NCI-H1417 treated with DMSO at 0.1 percent for 48 hours (cell line): ENCODE results near the gene SERPINE1.
"Not testable (repeated sequence)": the region's sequence is repeated elsewhere in the genome, so short reads cannot be mapped to it uniquely, and the experiment has no call there.

Experiments used
- DNase-seq: peaks from one replicate; lab custom pipeline; 2025; lab: John Stamatoyannopoulos, UW

SERPINE1 gene

GRCh38 chr7:101126651-101127459, at the start of gene SERPINE1:
Gene SERPINE1, plus strand, starts transcription at chr7:101127104. Its CDS starts 1,290 bp downstream, at chr7:101128394.
- no peak for DNase-seq

DNA sequence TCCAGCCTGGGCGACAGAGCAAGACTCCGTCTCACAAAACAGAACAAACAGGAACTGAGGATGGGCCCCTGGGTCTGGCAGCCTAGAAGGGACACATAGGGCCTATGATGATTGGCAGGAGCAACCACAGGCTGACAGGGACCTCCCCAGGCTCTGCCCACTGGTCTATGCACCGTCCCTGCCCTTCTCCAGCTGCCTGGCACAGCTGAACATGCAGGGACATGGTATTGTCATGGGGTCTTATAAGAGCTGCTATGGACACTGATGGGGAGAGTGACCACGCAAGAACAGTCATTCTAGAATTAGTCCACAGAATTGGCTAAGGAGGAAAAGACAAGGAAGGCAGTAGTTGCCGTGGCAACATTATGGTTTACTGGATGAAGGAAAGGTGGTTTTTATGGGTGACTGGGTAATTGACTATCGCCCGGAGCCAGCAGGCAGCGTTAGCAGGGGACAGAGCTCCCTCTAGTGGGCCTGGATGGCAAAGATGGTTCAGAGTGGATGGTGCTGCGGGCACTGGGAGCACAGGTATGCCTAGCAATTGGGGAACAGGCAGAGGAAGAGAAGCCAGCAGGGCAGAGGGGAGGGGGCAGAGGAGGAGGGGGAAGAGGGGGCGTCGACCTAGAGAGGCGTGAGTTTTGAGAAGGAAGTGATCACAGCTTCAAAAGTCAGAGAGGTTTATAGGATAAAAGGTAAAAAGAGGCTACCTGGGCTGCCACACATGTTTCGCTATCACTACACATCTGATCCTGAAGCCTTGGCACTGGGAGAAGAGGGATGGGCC, 49.4 kb upstream of the SERPINE1 start:
- peak; percentile 52 for DNase-seq

DNA sequence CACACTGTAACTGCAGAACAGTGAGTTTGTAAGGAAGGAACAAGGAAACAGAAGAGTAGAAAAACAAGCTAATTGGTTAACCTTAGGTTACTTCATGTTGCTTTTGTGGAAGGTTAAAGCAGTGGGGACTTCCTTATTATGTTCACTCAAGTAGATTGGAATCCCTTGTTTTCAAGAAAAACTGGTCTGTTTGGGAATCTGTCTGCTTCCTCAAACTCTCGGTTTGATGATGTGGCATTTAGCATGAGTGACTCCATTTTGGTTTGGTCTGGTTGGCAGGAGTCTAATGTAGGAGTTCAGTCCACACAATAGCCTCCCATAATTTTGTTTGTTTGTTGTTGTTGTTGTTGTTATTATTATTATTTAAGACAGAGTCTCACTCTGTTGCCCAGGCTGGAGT, 45.5 kb upstream of the SERPINE1 start:
- DNase-seq, result no peak

DNA sequence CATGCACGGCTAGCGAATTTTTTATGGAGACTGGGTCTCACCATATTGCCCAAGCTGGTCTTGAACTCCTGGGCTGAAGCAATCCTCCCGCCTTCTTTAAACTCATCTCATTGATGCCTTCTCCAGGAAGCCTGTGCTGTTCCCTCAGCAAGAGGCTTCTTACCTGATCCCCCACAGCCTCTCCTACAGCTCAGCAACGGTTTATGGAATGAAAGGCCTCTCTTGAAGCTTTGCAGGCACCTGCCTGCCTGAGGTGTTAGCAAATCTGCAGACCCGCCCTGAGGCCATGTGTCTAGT, 42.1 kb upstream of the SERPINE1 start:
- no peak for DNase-seq

DNA sequence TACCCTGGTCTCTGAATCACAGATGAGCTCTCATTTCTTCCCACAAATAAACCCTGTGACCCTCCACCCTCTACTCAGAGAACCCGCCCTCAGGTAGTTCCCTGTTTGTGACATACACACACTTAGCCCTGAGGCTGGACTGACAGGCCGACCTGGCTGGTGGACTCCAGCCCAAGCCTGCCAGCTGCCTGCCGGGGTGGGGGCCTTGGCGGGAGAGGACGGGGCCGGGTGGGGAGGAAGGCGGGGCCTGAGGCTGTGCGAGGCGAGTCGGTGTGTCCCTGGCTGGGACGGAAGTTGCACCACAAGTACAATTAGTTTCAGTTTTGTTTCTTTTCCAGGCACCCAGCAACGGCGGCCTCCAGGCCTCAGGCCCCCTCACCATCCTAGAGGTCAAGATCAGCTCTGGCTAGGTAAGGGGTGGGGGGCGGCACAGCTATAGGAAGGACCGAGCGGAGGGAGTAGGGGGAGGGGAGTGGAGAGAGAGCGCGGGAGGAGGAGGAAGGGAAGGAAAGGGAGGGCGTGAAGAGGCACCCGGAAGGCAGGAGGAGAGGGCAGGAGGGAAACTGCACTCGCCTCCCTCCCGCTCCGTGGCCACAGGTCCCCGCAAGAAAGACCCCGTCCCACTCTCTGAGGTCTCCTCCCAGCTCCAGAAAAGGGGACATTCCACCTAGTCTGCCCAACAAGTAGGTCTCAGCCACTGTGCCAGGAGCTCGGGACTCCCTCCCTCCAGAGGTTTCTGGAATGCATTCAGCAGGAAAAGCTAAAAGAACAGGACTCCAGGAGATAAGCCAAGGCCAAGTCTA, 41.5 kb upstream of the SERPINE1 start, which contains the start of gene TRIM56:
Gene TRIM56, plus strand, starts transcription at position 320 of the 803 bp plus-strand sequence. CDS start 1,832 bp downstream, outside the sequence.
- DNase-seq, result peak; percentile 44

DNA sequence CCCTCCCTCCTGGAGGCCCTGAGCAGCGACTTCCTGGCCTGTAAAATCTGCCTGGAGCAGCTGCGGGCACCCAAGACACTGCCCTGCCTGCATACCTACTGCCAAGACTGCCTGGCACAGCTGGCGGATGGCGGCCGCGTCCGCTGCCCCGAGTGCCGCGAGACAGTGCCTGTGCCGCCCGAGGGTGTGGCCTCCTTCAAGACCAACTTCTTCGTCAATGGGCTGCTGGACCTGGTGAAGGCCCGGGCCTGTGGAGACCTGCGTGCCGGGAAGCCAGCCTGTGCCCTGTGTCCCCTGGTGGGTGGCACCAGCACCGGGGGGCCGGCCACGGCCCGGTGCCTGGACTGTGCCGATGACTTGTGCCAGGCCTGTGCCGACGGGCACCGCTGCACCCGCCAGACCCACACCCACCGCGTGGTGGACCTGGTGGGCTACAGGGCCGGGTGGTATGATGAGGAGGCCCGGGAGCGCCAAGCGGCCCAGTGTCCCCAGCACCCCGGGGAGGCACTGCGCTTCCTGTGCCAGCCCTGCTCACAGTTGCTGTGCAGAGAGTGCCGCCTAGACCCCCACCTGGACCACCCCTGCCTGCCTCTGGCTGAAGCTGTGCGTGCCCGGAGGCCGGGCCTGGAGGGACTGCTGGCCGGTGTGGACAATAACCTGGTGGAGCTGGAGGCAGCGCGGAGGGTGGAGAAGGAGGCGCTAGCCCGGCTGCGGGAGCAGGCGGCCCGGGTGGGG, 39.4 kb upstream of the SERPINE1 start:
- no peak for DNase-seq

- no peak for DNase-seq
Observed at GRCh38 chr7:101088069-101088425, 38.9 kb upstream of the SERPINE1 start.

GRCh38 chr7:101088858-101089529, 37.9 kb upstream of the SERPINE1 start:
- DNase-seq, result no peak

- DNase-seq, result no peak
Observed at GRCh38 chr7:101089876-101090275, 37.0 kb upstream of the SERPINE1 start.

- not testable (repeated sequence) for DNase-seq
Observed at GRCh38 chr7:101092266-101092905, 34.5 kb upstream of the SERPINE1 start.

GRCh38 chr7:101093906-101094305, 33.0 kb upstream of the SERPINE1 start:
- DNase-seq, result no peak

GRCh38 chr7:101094376-101094775, 32.5 kb upstream of the SERPINE1 start:
- no peak for DNase-seq

DNA sequence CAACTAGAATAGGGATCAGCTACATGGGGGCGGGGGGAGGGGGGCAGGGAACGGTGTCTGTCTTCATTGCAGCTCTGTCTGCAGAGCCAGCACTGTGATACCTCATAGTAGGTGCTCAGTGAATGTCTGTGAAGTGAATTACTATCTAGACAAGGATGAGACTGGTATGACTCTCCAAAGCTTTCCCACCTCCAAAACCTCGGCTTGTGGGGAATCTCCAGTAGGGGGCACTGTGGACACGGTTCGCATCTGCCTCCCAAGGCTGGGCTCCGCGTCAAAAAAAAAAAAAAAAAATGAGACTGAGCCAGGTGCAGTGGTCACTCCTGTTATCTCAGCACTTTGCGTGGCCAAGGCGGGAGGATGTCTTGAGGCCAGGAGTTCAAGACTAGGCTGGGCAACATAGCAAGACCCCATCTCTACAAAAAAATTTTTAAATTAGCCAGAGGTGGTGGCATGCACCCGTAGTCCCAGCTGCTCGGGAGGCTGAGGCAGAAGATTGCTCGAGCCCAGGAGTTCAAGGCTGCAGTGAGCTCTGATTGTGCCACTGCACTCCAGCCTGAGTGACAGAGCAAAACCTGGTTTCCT, 32.0 kb upstream of the SERPINE1 start:
- DNase-seq, result no peak

- no peak for DNase-seq
Observed at GRCh38 chr7:101096331-101096956, 30.5 kb upstream of the SERPINE1 start.

- no peak for DNase-seq
Observed at GRCh38 chr7:101096957-101097347, 30.0 kb upstream of the SERPINE1 start.

DNA sequence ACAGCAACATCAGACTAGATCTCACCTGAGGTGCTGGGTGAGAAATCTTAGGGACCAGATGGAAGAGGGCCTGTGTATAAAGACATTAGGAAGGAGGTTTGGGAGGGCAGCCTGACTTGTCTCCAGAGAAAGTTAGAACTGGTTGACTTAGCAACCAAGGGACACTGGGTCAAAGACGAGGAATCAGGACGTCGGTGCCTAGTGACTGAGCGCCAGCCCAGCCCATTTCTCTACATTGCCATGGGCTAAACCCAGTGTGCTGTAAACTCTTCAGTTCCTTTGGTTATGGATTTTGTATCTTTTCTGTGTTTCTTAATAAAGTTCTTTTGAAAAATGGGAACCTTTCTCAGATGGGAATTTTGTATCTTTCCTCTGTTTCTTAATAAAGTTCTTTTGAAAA, 29.3 kb upstream of the SERPINE1 start:
- no peak for DNase-seq

DNA sequence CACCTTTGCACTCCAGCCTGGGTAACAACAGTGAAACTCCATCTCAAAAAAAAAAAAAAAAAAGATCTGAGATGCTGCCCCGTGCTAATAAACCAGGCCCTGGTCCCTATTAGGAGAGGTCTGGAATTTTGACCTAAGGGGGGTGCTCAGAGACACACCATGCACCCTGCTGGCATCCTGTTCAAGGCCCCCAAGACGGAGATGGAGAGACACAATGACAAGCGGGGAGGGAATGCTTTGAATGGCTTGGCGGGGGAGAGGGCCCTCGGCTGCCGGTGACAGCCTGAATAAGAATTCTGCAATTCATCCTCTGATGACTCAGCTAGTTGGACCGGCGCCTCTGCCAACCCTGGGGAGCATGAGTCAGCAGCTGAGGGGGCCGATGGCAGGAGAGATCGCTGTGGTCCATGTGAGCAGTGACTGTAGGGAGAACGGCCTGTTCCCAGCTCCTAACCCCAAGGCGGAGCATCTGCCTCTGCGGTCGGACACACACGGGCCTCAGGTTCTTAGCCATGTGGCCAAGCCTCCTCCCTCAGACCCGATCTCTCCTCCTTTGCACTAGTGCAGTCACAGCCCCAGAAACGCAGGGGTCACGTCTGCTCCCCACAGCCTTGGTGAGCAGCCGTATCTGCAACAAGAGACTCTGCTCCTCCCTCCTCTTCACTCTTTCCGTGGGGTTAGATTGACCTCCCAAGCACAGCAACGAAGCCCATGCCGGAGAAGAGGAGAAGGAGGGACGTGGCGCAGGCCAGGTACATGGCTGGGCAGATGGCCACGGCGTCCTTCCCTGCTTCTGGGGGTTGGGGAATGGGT, 26.7 kb upstream of the SERPINE1 start:
- DNase-seq, result no peak

DNA sequence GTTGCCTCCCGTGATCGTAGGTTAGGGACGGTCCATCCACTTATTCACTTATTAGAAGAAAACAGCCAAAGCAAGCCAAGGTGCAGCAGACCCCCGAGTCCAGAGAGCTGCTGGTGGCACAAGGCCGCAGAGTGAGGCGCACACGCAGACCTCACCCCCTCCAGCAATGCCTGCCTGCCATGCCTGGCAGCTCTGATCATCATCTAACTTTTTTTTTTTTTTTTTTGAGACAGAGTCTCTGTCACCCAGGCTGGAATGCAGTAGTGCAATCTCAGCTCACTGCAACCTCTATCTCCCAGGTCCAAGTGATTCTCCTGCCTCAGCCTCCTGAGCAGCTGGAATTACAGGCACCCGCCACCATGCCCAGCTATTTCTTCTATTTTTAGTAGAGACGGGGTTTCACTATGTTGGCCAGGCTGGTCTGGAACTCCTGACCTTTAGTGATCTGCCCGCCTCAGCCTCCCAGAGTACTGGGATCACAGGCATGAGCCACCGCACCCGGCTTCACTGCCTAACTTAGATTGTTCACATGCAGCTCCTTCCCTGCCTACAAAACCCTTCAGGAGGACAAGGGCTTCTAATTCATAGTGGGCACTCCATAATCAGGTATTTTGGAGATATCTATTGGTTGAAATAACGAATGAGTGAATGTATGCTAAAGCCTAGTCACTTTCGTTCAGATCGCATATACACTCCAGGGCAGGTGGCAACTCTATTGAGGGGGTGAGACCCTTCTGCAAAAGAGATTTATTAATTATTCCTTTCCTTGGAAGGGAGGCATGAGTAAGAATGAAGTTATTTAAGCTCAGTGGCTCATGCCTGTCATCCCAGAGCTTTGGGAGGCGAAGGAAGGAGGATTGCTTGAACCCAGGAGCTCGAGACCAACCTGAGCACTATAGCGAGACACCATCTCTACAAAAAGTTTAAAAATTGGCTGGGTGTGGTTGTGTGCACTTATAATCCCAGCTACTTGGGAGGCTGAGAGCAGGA, 25.8 kb upstream of the SERPINE1 start:
- DNase-seq, result no peak
